Loucy (cell line): Measurements from ENCODE around the gene CCDC66.

Experiments used
- CTCF ChIP-seq: fragments of 200-600 bp; sonication (generic); conservative IDR thresholded peaks from 2 replicates; pipeline ENCODE4 v1.5.1; 2014; ENCODE audit warnings: mild to moderate bottlenecking, antibody characterized with exemption, low read length
- EZH2phosphoT487 ChIP-seq: fragments of 200-600 bp; IDR thresholded peaks from 2 replicates; pipeline ENCODE4 v1.6.1; 2018; ENCODE audit warnings: antibody characterized with exemption, mild to moderate bottlenecking, moderate library complexity, borderline replicate concordance

- TF ChIP-seq CTCF (no peak), EZH2phosphoT487 (no peak)
Measured at GRCh38 chr3:56645407-56645806, 88.4 kb downstream of the CCDC66 start.
